PC-9 (cell line): ENCODE data around the gene CFL1. TPM values are rescaled to one million over a fixed set of nuclear protein-coding genes. Genes with fewer than 3 reads are reported as not detected.

Source experiments
- BruUV-seq: library from RNA; stranded (reverse); fragments of 400-500 nt; replicated peaks from 2 replicates; lab custom pipeline; 2021; lab: Mats Ljungman, UMichigan
- CTCF ChIA-PET: fragments of 300-600 bp; sonication (Branson Sonifier 250); formaldehyde crosslinking; loops from one replicate; lab custom pipeline; 2022; ENCODE audit warnings: antibody characterized with exemption; lab: Charles Lee
- POLR2A ChIA-PET: fragments of 300-600 bp; sonication (Branson Sonifier 250); formaldehyde crosslinking; loops from one replicate; lab custom pipeline; 2022; ENCODE audit warnings: antibody characterized with exemption; ENCODE audit not compliant: unreplicated experiment; lab: Charles Lee
- DNase-seq, 2 experiments: peaks; one replicate each; pipeline versions ENCODE4 v3.0.0 to v3.0.0-alpha.2; 2015 to 2022; ENCODE audit warnings: mixed read lengths in 1 of 2
- H2AFZ ChIP-seq: fragments of 200-600 bp; sonication (generic); 2 replicates; pipeline ENCODE4 v1.8.1; 2017; ENCODE audit warnings: antibody characterized with exemption
- H3F3A ChIP-seq: fragments of 200-600 bp; sonication (generic); 2 replicates; pipeline ENCODE4 v1.8.1; 2017; ENCODE audit warnings: antibody characterized with exemption, mild to moderate bottlenecking, low read depth; ENCODE audit not compliant: insufficient read depth
- H3K27ac ChIP-seq: fragments of 200-600 bp; sonication (generic); 2 replicates; pipeline ENCODE4 v1.6.1; 2016; ENCODE audit warnings: mixed run types
- H3K27me3 ChIP-seq: fragments of 200-600 bp; sonication (generic); 2 replicates; pipeline ENCODE4 v1.6.1; 2016; ENCODE audit warnings: low read depth, mixed run types; ENCODE audit not compliant: insufficient read depth
- H3K36me3 ChIP-seq: fragments of 200-600 bp; sonication (generic); 2 replicates; pipeline ENCODE4 v1.6.1; 2016; ENCODE audit warnings: low read depth, mixed run types
- H3K4me1 ChIP-seq: fragments of 200-600 bp; sonication (generic); replicated peaks from 2 replicates; pipeline ENCODE4 v1.6.1; 2016; ENCODE audit warnings: mixed run types; ENCODE audit not compliant: insufficient read depth
- H3K4me2 ChIP-seq: fragments of 200-600 bp; sonication (generic); 2 replicates; pipeline ENCODE4 v1.6.1; 2017; ENCODE audit warnings: mixed run types
- H3K4me3 ChIP-seq: fragments of 200-600 bp; sonication (generic); 2 replicates; pipeline ENCODE4 v1.6.1; 2016; ENCODE audit warnings: mixed run types
- H3K79me2 ChIP-seq: fragments of 200-600 bp; sonication (generic); 2 replicates; pipeline ENCODE4 v1.6.1; 2017; ENCODE audit warnings: low read depth, mixed run types
- H3K9me2 ChIP-seq: fragments of 200-600 bp; sonication (generic); 2 replicates; pipeline ENCODE4 v1.8.1; 2017; ENCODE audit warnings: mild to moderate bottlenecking; ENCODE audit not compliant: insufficient read depth
- H3K9me3 ChIP-seq: fragments of 200-600 bp; sonication (generic); 2 replicates; pipeline ENCODE4 v1.8.1; 2016; ENCODE audit warnings: low read depth; ENCODE audit not compliant: insufficient read depth
- H4K20me1 ChIP-seq: fragments of 200-600 bp; sonication (generic); 2 replicates; pipeline ENCODE4 v1.8.1; 2017; ENCODE audit not compliant: insufficient read depth
- CTCF ChIP-seq: fragments of 200-600 bp; sonication (generic); conservative IDR thresholded peaks from 2 replicates; pipeline ENCODE4 v1.6.1; 2017; ENCODE audit warnings: mixed run types, antibody characterized with exemption, mild to moderate bottlenecking, moderate library complexity
- EZH2 ChIP-seq: fragments of 200-600 bp; sonication (generic); IDR thresholded peaks from 2 replicates; pipeline ENCODE4 v1.8.0; 2017; ENCODE audit warnings: antibody characterized with exemption, low read depth
- intact Hi-C: fragments of 100-400 bp; cut with micrococcal nuclease; formaldehyde crosslinking; loops from one replicate; pipeline ENCODE4 v1.10.0; 2022; ENCODE audit not compliant: unreplicated experiment
- total RNA-seq: library from RNA; stranded (reverse); gene quantifications from 2 replicates; pipeline ENCODE4 v1.2.3, GENCODE V29; 2021

CFL1 gene
- total RNA-seq, 1 experiment from 2014 or later: 1,798 TPM

- H3K36me3 ChIP-seq: peaks cover 6% of the 10 kb centered on the region; the same call in 1 of the 2 replicates
- no peaks in the 10 kb centered on the region for H3K9me2 ChIP-seq
- CTCF ChIA-PET: no interaction called here
- H3K27me3 ChIP-seq: no peaks in the 10 kb centered on the region
- peaks cover 4% of the 10 kb centered on the region; the same call in 1 of the 2 replicates for H3K4me1 ChIP-seq
- intact Hi-C loops: no loop called here
- no peak overlapping the region for H3K4me2 ChIP-seq
- no peak overlapping the region for H3K27ac ChIP-seq
- no peaks in the 10 kb centered on the region for H4K20me1 ChIP-seq
- H2AFZ ChIP-seq: no peak overlapping the region
- no peak overlapping the region for H3K4me3 ChIP-seq
- no TSS peak for BruUV-seq
- H3K9me3 ChIP-seq: no peaks in the 10 kb centered on the region
- H3K79me2 ChIP-seq: no peaks in the 10 kb centered on the region
- peaks cover 38% of the 10 kb centered on the region for H3F3A ChIP-seq
- POLR2A ChIA-PET: interaction anchor here (0.6 to 0.7 kb wide), 2 partner anchors 11 to 211 kb away, joined by 3 to 5 read pairs; no protein-coding TSS in a partner anchor
- DNase-seq: no peak
- TF ChIP-seq CTCF: no peak
- TF ChIP-seq EZH2: no peak
These were observed 11.8 kb upstream of the CFL1 start for GRCh38 chr11:65869643-65870306.

- peaks cover 4% of the 10 kb centered on the region; the same call in 1 of the 2 replicates for H3K4me1 ChIP-seq
- no peak for TF ChIP-seq CTCF
- no peak for TF ChIP-seq EZH2
- H4K20me1 ChIP-seq: no peaks in the 10 kb centered on the region; the same call in 1 of the 2 replicates
- no peaks in the 10 kb centered on the region for H3K9me3 ChIP-seq
- CTCF ChIA-PET: no interaction called here
- POLR2A ChIA-PET: interaction anchor here (0.7 kb wide), 1 partner anchor 11 kb away, joined by 5 read pairs; no protein-coding TSS in a partner anchor
- H3K9me2 ChIP-seq: no peaks in the 10 kb centered on the region
- BruUV-seq: TSS peak; percentile 6
- H3K36me3 ChIP-seq: peaks cover 13% of the 10 kb centered on the region
- intact Hi-C loops: no loop called here
- no peak overlapping the region for H3K4me3 ChIP-seq
- no peaks in the 10 kb centered on the region for H3K27me3 ChIP-seq
- H3K4me2 ChIP-seq: no peak overlapping the region
- DNase-seq: no peak
- no peaks in the 10 kb centered on the region; the same call in 1 of the 2 replicates for H3K79me2 ChIP-seq
- H3F3A ChIP-seq: peaks cover 37% of the 10 kb centered on the region
- no peak overlapping the region for H3K27ac ChIP-seq
- H2AFZ ChIP-seq: no peak overlapping the region
These were observed 10.9 kb upstream of the CFL1 start for GRCh38 chr11:65868907-65869306.

- Histone ChIP-seq H3K4me3 (no peak overlapping the region), H3F3A (peaks cover 35% of the 10 kb centered on the region), H3K36me3 (peaks cover 15% of the 10 kb centered on the region), H3K4me1 (peaks cover 4% of the 10 kb centered on the region; the same call in 1 of the 2 replicates), H3K9me2 (no peaks in the 10 kb centered on the region), H3K79me2 (peaks cover under 1% of the 10 kb centered on the region; the same call in 1 of the 2 replicates), H2AFZ (no peak overlapping the region), H3K27me3 (no peaks in the 10 kb centered on the region), H3K9me3 (no peaks in the 10 kb centered on the region), H4K20me1 (no peaks in the 10 kb centered on the region; the same call in 1 of the 2 replicates), H3K27ac (no peak overlapping the region), H3K4me2 (no peak overlapping the region)
- ChIA-PET CTCF (no interaction called here), POLR2A (no interaction called here)
- TF ChIP-seq CTCF: no peak
- TF ChIP-seq EZH2: no peak
- BruUV-seq: no TSS peak
- no peak for DNase-seq
- intact Hi-C loops: no loop called here
These were observed 10.2 kb upstream of the CFL1 start for GRCh38 chr11:65868076-65868667.
